Transverse colon (tissue), 3 donors: ENCODE data around the gene ALK.

Experiments used
- CTCF ChIP-seq, 5 experiments: fragments of 200-600 bp in 3 of 5; fragments of 450-650 bp in 2 of 5; sonication (generic) in 3 of 5; IDR thresholded peaks; 1 replicate in 2 of 5; 2 replicates in 3 of 5; pipeline ENCODE4 v1.5.1; 2016 to 2017; ENCODE audit warnings: antibody characterized with exemption in 5 of 5, inconsistent platforms in 3 of 5, mild to moderate bottlenecking in 2 of 5, moderate library complexity in 1 of 5
- EP300 ChIP-seq: sonication (generic); formaldehyde crosslinking; IDR thresholded peaks from one replicate; pipeline ENCODE4 v1.6.1; 2017; ENCODE audit warnings: antibody characterized with exemption, low read depth

- TF ChIP-seq CTCF (IDR thresholded peaks at IDR 0.05) (no peak), EP300 (no peak)
Observed at GRCh38 chr2:29586919-29587318, 334.5 kb downstream of the ALK start.
